ENCODE results near the gene EMILIN3. TPM values are rescaled to one million over a fixed set of nuclear protein-coding genes. Genes with fewer than 3 reads are reported as not detected.

Gene EMILIN3
- total and polyA plus RNA-seq, 2 donors (not counting 3 experiments of a cell fraction or from before 2014, with no cell fraction given): 0.15 TPM; not detected in 1

GRCh38 chr20:41373931-41374920 is 7.6 kb upstream of the EMILIN3 start:
- FAIRE-seq: no peak
- TF ChIP-seq POLR2A (IDR thresholded peaks at IDR 0.05; ENCODE audit: low read depth, low read length) (no peak), MYC (IDR thresholded peaks at IDR 0.05; ENCODE audit: low read depth, low read length) (no peak), EZH2 (IDR thresholded peaks at IDR 0.05; ENCODE audit: borderline replicate concordance, low read depth, low read length, severe bottlenecking) (no peak), POLR2AphosphoS5 (IDR thresholded peaks at IDR 0.05; ENCODE audit: insufficient read depth, low read depth, low read length) (no peak), GATA2 (IDR thresholded peaks at IDR 0.05; ENCODE audit: insufficient read depth, insufficient read length, low read depth, low read length) (no peak), FOS (IDR thresholded peaks at IDR 0.05; ENCODE audit: borderline replicate concordance, insufficient read depth, low read length) (no peak), JUN (IDR thresholded peaks at IDR 0.05; ENCODE audit: borderline replicate concordance, insufficient read depth, insufficient read length, low read depth) (no peak)
- TF ChIP-seq, protein P1, sequence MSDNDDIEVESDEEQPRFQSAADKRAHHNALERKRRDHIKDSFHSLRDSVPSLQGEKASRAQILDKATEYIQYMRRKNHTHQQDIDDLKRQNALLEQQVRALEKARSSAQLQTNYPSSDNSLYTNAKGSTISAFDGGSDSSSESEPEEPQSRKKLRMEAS (IDR thresholded peaks at IDR 0.05; ENCODE audit: insufficient read depth, insufficient read length): no peak
- TF ChIP-seq, protein P2, sequence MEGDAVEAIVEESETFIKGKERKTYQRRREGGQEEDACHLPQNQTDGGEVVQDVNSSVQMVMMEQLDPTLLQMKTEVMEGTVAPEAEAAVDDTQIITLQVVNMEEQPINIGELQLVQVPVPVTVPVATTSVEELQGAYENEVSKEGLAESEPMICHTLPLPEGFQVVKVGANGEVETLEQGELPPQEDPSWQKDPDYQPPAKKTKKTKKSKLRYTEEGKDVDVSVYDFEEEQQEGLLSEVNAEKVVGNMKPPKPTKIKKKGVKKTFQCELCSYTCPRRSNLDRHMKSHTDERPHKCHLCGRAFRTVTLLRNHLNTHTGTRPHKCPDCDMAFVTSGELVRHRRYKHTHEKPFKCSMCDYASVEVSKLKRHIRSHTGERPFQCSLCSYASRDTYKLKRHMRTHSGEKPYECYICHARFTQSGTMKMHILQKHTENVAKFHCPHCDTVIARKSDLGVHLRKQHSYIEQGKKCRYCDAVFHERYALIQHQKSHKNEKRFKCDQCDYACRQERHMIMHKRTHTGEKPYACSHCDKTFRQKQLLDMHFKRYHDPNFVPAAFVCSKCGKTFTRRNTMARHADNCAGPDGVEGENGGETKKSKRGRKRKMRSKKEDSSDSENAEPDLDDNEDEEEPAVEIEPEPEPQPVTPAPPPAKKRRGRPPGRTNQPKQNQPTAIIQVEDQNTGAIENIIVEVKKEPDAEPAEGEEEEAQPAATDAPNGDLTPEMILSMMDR (IDR thresholded peaks at IDR 0.05; ENCODE audit: extremely low read depth in 1 of 2, insufficient read depth in 1 of 2, low read depth in 1 of 2, low read length in 2 of 2): no peak
- H3K9ac ChIP-seq (replicated peaks; ENCODE audit: extremely low read depth, insufficient read depth, low read length): no peak overlapping the region
- H2AFZ ChIP-seq (ENCODE audit: low read depth, low read length): no peak overlapping the region
- H3K4me2 ChIP-seq (ENCODE audit: insufficient read depth, low read length): no peak overlapping the region
- no peaks in the 10 kb centered on the region for H3K9me1 ChIP-seq (replicated peaks; ENCODE audit: control insufficient read depth, extremely low read depth, insufficient read depth, low read length)
- H3K4me1 ChIP-seq (ENCODE audit: control insufficient read depth, extremely low read depth, insufficient read depth, low read length): no peaks in the 10 kb centered on the region
- H3K4me3 ChIP-seq (replicated peaks in 1 of 3; ENCODE audit: insufficient read depth in 1 of 3, low read depth in 1 of 3, low read length in 3 of 3): no peak overlapping the region
- ChIA-PET POLR2A (no interaction called here), CTCF (interaction anchor here (1.1 kb wide), 1 partner anchor 8 kb away, joined by 3 read pairs; no protein-coding TSS in a partner anchor)
- H3K36me3 ChIP-seq (ENCODE audit: control insufficient read depth in 2 of 2, extremely low read depth in 1 of 2, insufficient read depth in 2 of 2, low read length in 2 of 2): no peaks in the 10 kb centered on the region
- no TSS peak for BruUV-seq (replicated peaks)
- H4K20me1 ChIP-seq (replicated peaks; ENCODE audit: control insufficient read depth, extremely low read depth, insufficient read depth, low read length): no peaks in the 10 kb centered on the region
- intact Hi-C loops (cut with micrococcal nuclease): no loop called here
- H3K79me2 ChIP-seq (ENCODE audit: control insufficient read depth, insufficient read depth, low read length): no peaks in the 10 kb centered on the region
- H3K9me3 ChIP-seq (replicated peaks; ENCODE audit: control insufficient read depth, insufficient read depth, low read length): no peaks in the 10 kb centered on the region
- dilution Hi-C loops (cut with MboI; ENCODE audit: extremely low pct_ligation_motif_present, low sequenced_read_pairs): no loop called here
- H3K27ac ChIP-seq (ENCODE audit: insufficient read depth, low read depth, low read length): no peak overlapping the region
- DNase-seq (ENCODE audit: low read depth, low spot score): no peak
- peaks cover 0 to 4% of the 10 kb centered on the region in 2 experiments for H3K27me3 ChIP-seq (ENCODE audit: control insufficient read depth in 2 of 2, insufficient read depth in 2 of 2, low read length in 2 of 2)
